Measurements from ENCODE around the gene DTX2.
"Not testable (repeated sequence)": the region's sequence is repeated elsewhere in the genome, so short reads cannot be mapped to it uniquely, and the experiment has no call there.

The DTX2 gene

GRCh38 chr7:76513817-76514799 lies 52.6 kb downstream of the DTX2 start:
- DNase-seq, result no peak

DNA sequence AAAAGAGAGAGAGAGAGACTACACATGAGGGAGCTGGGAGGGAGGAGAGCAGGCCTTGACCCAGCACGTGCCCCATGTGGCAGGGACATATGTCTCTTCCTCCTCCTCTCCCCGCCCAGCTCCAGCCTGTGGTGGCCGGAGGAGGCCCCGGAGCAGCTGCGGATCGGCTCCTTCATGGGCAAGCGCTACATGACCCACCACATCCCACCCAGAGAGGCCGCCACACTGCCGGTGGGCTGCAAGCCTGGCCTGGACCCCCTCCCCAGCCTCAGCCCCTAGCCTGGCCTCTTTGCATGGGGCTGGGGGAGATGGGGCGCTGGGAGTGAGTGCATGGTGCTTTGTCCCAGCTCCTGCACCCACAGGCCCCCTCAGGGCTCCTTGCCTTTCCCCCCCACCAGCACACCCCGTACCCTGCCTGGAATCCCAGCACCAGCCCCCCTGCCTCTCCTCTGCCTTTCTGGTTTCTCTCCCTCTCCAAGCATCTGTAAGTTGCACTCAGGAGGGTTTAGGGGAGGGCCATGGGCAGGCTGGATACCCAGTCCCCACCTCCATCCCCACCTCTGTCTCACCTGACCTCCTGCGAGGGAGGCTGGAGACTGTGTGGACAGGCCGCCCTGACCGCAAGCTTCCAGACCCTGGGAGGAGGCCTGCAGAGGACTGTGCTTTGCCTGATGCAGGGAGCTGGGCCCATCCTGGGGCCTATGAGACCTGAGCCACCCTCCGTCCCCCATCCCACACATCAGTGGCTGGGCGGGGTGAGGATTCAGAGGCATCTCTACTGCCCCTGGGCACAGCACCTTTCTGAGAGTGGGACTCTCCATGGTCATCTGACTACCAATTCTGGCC lies 53.6 kb downstream of the DTX2 start:
- DNase-seq, result no peak

DNA sequence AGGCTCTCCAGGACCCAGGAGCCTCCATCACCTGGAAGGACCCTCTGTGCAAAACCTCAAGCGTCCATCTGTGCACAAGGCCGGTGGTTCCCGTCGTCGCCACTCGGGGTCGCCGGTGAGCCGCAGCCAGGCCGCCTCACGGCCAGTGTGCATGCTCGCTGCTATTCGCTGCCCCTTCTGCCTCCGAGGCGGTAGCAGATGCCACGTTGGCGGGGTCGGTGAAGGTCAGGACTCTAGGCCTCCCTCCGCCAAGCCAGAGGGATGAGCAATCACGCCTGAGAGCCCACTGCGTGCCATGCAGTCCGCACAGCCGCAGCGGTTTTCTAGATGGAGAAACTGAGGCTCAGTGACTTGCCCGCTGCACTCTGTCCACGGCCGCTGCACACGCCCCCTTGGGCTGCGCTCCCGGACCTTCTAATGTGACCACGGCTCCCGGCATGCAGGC lies 54.5 kb downstream of the DTX2 start:
- DNase-seq, result no peak

DNA sequence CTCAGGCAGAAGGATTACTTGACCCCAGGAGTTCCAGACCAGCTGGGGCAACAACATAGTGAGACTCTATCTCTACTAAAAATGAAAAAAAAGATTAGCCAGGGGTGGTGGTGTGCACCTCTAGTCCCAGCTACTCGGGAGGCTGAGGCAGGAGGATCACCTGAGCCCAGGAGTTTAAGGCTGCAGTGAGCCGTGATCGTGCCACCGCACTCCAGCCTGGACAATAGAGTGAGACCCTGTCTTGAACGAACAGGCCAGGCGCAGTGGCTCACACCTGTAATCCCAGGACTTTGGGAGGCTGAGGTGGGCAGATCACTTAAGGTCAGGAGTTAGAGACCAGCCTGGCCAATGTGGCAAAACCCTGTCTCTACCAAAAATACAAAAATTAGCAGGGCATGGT lies 55.4 kb downstream of the DTX2 start:
- not testable (repeated sequence) for DNase-seq

- DNase-seq, result not testable (repeated sequence)
Measured at GRCh38 chr7:76526183-76526582, 64.7 kb downstream of the DTX2 start.

DNA sequence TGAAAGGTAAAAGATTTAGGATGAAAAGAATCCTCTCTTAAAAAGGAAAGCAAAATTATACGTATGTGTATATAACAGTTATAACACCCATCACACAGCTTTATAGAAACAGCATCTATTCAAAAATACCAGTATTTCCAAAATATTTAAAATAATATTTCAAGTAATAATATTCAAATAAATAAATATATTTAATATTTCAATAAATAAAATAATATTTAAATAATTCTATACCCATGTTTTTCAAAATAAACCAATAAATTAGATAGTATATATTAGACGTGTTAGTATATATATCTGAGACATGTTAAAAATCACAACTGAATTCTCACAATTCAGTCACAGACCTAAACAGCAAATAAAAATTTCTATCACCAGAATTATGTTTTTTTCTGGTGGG lies 70.1 kb downstream of the DTX2 start:
- not testable (repeated sequence) for DNase-seq

DNA sequence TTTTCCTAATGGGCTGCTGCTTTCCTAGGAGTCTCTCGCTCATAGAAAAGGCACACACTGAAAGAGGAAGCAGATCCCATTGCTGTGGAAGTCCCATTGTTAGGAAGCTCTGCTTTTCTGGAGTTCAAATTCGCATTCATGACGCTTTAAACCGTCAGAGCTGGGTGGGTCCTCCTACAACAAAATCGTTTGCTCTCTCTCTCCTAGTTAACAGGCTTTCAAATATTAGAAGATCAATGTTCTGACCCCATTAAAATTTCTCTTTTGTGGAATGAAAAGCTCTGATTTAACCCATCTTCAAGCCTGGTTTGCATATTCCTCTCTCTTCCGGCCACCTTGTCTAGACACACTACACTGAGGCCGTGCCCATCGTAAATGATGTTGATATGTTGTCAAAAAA lies 81.7 kb downstream of the DTX2 start, which contains the start of gene SPDYE16:
Gene SPDYE16, minus strand, starts transcription at position 101 of the 400 bp plus-strand sequence. CDS start 1,838 bp downstream, outside the sequence.
- not testable (repeated sequence) for DNase-seq

GRCh38 chr7:76549025-76549854 lies 87.7 kb downstream of the DTX2 start:
- DNase-seq, result peak; percentile 79

DNA sequence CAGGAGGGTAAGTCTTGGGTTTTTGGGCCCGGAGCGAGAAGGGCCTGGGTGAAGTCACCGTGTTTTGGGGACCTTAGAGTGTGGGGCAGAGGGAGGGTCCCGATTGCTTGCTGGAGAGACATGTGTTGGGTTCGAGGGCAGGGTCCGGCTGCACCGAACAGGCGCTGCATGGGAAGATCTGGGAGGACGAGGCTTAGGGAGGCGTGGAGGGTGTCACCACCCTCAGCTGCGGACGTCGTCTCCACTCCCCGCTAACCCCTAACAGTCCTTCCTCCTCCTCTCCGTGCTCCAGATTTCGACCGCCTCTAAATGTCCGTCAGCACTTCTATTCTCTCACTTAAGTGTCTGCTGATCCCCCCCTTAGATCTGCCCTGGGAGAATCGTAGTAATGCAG lies 88.3 kb downstream of the DTX2 start:
- DNase-seq, result not testable (repeated sequence)

DNA sequence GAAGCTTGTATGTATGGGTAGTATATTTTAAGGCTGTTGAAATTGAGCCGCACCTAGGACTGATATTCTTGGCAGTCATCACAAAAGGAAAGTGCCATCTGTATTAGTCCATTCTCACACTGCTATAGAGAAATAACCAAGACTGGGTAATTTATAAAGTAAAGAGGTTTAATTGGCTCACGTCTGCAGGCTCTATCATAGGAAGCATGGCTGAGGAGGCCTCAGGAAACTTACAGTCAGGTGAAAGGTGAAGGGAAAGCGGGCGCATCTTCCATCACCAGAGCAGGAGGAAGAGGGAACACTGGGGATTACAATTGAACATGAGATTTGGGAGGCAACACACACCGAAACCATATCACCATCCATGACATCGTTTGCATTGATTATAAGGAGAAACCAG lies 90.5 kb downstream of the DTX2 start:
- not testable (repeated sequence) for DNase-seq

All from activated T-cell treated with anti-CD3 and anti-CD28 coated beads, Interleukin-2, amount 50 U/mL, for 1 hour (primary cell).